Body of pancreas (tissue), 4 donors: ENCODE results near the gene RNF13.

Experiments used
- POLR2A ChIP-seq, 3 donors: fragments of 450-650 bp; IDR thresholded peaks; one replicate each; pipeline ENCODE4 v1.6.1; 2016; ENCODE audit warnings: antibody characterized with exemption in 3 of 3, mild to moderate bottlenecking in 2 of 3
- TF ChIP-seq, protein P1 (sequence below), 7 experiments: fragments of 450-650 bp in 4 of 7; fragments of 200-600 bp in 3 of 7; sonication (generic) in 3 of 7; IDR thresholded peaks; one replicate each; pipeline ENCODE4 v1.5.1; 2016 to 2019; ENCODE audit warnings: antibody characterized with exemption in 7 of 7

GRCh38 chr3:149879872-149880271 lies 66.9 kb downstream of the RNF13 start:
- TF ChIP-seq POLR2A (IDR thresholded peaks at IDR 0.05): no peak
- TF ChIP-seq, protein P1, sequence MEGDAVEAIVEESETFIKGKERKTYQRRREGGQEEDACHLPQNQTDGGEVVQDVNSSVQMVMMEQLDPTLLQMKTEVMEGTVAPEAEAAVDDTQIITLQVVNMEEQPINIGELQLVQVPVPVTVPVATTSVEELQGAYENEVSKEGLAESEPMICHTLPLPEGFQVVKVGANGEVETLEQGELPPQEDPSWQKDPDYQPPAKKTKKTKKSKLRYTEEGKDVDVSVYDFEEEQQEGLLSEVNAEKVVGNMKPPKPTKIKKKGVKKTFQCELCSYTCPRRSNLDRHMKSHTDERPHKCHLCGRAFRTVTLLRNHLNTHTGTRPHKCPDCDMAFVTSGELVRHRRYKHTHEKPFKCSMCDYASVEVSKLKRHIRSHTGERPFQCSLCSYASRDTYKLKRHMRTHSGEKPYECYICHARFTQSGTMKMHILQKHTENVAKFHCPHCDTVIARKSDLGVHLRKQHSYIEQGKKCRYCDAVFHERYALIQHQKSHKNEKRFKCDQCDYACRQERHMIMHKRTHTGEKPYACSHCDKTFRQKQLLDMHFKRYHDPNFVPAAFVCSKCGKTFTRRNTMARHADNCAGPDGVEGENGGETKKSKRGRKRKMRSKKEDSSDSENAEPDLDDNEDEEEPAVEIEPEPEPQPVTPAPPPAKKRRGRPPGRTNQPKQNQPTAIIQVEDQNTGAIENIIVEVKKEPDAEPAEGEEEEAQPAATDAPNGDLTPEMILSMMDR (IDR thresholded peaks at IDR 0.05): peak in 5 of 7 experiments; percentile 22 to 42 (median 27)
